GM18907 (cell line): ENCODE results near the gene CACNA1C.
"Not testable (repeated sequence)": the region's sequence is repeated elsewhere in the genome, so short reads cannot be mapped to it uniquely, and the experiment has no call there.

ENCODE experiments used
- ATAC-seq: cut with Tn5 transposase; IDR thresholded peaks from one replicate; pipeline ENCODE4 v1.9.1; 2021; ENCODE audit warnings: mild to moderate bottlenecking, moderate library complexity; ENCODE audit not compliant: unreplicated experiment

CACNA1C gene

DNA sequence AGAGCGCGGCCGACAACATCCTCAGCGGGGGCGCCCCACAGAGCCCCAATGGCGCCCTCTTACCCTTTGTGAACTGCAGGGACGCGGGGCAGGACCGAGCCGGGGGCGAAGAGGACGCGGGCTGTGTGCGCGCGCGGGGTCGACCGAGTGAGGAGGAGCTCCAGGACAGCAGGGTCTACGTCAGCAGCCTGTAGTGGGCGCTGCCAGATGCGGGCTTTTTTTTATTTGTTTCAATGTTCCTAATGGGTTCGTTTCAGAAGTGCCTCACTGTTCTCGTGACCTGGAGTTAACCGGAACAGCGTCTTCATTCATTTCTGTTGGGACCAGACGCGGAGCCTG is 638.2 kb downstream of the CACNA1C start:
- peak; percentile 18 for ATAC-seq

DNA sequence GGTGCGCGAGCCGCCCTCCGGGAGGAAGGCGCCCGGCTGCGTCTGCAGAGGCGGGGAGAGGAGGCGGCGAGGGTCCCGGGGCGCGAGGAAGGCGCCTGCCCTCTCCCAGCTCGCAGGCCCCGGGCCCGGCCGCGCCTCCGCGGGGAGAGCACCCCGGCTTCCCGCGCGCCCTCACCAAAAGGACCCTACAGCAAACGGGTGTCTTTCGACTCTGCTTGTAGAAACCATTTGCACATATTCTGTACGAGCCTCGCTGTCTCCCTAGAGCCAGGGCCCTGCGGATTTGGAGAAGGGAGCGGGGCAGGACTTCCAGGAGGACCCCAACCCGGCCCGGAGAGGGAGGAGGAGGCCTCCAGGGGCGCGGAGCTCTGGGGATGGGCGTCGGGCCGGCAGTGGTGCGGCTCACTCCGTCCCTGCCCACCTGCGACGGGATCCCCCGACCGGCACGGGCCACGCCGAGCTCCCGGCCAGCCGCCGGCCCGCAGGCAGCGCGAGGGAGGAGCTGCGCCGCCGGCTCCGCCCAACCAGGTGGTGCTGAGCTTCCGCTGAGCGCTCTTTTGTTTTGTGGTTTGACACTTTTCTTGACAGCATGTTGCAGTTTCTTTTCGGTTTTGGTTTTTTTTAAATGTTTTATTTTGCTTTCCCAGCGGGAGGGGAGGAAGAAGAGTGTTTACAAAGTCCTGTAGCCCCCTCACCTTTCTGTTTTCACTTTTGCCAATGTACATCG is 638.7 kb downstream of the CACNA1C start:
- peak; percentile 75 for ATAC-seq

DNA sequence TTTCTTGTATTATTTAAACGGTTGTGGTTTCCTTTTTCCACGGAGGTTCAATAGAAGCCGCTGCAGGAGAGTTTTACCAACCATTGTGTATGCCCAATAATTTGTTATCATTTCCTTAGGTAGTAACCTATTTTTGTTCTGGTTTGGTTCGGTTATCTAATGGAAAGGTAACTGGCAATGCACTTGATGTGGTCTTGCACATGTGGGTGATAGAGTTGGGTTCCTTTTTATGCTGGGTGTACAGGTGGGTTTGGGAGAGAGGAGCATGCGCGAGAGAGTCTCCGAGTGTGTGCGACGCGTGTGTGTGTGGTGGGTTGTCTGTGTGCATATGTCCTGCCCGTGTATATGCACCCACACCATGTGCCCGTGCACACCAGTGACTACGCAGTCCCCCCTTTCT is 639.3 kb downstream of the CACNA1C start:
- ATAC-seq, result peak; percentile 8

DNA sequence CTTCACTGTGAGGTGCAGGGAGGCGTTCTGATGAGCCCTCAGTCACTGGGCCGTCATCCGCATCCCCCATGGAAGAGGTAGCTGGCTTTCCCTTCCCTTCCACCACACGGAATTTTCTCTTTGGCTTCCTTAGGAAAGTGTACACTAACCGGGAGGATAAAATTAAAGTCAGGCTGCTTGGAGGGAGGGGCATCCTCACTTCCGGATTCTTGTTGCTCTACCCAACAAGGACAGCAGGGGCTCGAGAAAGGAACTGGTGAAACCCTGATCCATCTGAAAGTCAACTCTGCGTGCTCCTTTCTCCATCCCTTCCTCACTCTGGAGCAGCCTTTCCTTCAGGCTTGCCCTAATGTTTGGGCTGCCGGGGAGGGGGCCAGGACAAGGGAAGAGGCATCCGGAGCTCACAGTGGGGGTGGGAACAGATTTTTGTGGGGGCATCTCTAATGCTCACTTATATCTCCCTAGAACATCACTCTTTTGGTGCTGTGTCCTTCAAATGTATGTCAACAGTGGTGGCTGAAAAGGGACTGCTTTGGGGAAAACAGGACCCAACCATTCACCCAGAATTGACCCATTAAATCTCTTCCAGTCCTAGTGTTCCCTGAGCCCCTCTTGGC is 640.6 kb downstream of the CACNA1C start:
- no peak for ATAC-seq

DNA sequence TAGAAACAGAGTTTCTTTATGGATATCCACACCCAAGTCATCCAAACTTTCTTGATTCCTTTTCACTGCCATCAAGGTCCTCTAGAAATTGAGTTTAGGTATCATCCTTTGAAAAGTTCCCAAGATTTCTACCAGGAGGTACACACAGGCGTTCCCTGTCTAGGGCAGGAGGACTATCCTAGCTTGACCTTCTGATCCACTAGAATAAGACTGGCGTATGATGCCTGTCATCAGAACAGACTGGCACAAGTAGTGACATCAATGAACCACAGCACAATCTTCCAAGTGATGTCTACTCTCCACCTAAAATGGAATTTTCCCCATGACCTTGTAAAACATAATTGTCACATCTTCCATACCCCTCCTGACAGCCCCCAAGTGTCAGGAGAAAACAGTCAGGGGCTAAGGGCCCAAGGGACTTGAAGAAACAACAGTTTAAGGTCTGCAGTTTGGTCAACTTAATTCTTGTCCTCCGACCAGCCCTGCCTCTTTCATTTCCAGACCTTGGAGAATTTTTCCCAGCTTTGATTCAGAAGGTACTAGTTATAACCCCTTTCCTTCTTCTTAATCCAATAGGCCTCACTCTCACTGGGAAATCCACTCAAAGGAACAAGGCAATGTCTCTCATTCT is 641.3 kb downstream of the CACNA1C start:
- ATAC-seq, result no peak

DNA sequence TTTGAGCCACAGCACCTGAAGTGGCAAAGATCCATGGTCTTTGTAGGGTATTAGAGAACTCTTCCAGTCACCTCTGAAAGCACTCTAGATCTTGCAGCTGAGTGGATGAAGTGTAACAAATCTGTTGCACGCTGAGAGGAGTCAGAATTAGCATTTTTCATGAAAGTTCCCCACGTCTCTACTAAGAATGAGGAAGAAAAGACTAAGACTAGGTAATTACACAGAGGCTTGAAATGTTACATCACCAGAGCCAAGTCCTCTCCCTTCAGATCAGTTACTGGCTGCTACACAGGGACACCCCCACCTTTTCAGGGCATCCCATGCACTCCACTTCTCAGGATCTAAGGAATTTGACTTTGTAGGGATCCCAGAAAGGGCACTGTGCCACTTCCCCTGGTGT is 643.3 kb downstream of the CACNA1C start:
- ATAC-seq, result no peak

DNA sequence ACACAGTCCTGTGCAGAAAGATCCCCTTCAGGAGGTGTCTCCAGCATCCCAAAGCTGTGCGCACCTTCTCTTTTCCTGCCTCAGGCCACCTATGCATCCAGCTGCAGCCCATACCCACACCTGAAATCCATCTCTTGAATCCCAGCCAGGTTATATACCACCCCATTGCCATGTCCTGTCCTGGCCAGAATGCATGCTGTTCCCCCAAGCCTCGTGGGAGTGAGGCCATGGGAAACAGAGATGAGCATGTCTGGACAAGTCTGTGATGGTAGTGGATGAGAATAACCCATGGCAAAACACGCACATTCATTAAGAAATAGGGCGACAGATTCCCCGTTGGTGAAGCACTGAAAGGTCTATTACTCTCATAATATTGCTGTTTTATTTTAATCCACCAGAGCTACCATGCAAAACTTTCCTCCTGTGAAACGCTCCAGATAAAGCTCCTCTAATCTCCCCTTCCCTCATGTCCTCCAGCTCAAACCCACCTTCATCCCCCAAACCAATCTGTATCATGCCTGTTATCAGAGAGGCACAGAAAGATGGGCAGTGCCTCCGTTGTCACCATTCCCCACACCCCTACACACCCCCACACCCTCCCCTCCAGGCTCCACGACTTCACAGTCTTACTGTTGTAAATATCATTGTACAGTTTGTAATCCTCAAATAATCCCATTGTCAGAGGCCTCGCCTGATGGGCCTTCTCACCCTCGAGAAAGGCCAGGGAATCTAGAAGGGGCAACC is 644.4 kb downstream of the CACNA1C start:
- no peak for ATAC-seq

DNA sequence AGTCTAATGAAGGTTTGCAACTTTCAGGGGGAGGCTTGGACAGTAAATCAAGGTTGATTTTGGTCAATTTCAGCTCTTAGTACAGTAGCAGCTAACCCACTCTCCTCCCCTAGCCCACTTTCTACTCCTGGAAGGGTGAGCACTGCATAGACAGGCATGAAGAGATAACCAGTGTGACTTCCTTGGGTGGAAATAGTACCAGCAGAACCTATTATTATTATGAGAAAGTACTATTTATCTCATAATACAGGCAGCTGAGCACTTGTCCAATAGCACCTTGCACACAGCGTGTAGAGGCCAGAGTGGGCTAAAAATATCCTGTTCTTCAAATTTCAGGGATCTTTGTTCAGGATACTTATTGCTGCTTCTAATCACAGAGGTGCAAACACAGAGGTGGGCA is 645.8 kb downstream of the CACNA1C start:
- ATAC-seq, result no peak

DNA sequence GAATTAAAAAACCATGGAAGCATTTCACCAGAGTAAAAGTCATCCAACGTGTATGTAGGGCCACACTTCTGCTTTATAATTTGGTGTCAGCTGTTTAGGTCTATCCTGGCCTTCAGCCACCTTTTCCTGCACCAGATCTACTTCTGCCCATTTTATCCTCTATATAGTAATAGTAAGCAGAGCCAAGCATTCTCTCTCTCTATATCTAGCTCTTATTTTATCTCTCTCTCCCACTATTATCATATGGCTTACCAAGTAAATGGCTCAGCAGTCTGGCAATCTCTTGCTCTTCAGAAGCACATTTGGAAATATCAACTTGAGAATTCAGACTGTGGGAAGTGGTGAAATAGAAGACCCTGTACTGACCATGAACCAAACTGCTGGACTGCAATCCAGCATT is 657.9 kb downstream of the CACNA1C start:
- no peak for ATAC-seq

DNA sequence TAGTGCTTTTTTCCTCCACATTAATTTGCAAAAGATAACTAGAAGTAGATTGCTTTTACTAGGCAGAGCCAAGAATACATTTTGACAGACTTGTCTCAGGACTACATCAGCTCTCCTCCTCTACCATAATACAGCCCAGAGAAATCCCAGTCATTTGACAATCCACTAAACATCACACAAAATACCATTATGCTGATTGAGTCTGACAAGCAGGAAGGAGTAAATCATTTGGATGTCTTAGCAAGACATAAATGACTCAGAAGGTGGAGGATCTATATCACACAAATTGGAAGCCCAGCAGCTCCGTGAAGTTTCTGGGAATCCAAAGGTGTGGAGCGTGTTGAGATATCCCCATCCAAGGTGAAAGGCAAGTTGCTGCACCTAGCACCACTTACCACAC is 666.6 kb downstream of the CACNA1C start:
- no peak for ATAC-seq

DNA sequence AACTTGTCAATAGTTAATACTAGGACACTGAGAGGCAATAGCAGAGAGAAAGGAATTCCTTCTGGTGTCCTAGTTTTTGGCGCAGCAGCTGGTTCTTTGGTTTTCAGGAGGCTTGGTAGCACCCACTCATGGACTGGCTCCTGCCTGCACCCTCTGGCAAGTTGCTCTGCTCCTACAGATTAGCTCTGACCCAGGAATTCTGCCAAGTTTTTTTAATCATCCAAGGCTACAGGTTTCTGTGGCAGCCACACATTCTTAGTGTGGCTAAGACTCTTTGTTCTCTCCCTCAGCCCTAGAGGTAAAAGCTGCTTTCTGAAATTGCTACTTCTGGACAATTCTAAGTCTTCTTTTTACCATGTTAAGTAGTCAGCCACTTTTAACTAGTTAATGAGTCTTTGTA is 670.0 kb downstream of the CACNA1C start:
- ATAC-seq, result no peak

DNA sequence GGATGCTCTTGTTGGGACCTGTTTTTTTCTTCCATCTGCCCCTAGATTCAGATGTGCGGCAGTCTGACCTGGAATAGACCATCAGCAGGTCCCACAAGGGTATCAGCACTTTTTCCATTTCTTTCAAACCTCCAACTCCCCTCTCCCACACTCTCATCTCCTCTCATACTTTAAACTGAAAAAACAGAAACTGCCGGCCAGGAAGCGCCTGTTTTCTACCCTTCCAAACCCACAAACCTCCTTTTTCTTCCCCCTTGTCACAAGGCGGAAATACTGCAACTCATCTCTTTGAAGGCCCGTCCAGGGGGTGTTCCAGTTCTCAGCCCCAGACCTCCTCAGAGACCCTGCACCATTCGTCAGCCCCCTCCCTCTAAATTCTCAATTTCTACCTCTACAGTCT is 679.5 kb downstream of the CACNA1C start:
- ATAC-seq, result no peak

DNA sequence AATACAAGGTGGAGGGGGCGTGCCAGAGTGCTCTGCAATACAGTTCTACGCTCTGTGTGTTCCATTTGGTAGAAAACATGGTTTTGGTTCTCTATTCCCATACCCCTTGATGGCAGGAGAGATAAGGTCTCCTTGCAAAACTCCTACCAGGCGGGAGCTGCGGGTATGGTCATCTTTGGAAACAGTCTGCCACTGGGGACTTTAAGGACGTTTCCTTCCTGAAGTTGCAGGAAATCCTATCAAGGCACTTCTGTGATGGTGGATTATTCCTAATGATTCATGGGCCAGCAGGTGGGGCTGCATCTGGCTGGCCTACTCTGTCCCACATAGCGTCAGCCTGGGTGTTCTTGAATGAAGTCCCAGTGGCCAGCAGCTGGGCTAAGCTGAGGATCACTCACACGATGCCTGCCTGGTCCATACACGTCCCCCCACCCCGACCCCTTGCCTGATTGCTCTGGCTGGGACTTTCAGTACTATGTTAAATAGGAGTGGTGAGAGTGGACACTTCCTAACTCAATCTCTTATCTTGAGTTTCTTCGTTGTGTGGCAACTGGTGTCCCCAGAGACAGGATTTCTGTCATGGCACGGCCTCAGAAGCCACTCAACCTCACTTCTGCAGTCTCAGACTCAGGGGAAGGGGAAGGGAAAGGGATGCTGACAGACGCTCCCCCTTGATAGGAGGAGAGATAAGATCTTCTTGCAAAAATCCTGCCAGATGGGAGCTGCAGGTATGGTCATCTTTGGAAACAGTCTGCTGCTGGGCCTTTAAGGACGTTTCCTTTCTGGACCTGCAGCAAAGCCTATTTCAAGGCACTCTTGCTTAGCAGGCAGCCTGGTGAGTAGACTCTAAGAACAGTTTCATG is 680.9 kb downstream of the CACNA1C start:
- ATAC-seq, result no peak

DNA sequence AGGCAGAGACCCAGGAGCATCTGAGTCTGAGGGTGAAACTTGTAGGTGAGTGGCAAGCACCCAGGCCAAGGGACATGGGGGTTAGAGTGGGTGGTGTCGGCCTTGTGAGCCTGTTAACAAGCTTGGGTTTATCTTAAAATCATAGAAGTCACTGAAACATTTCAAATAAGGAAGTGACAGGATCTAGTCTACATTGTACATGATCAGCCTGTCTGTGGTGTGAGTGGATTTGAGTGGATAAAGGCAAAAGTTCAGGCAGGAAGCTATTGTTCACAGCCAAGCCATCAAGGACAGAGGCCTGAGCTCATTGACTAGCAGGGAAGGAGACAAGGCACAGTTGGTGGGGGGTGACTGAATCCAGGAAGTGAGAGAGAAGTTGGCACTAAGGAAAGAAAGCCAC is 682.6 kb downstream of the CACNA1C start:
- no peak for ATAC-seq

DNA sequence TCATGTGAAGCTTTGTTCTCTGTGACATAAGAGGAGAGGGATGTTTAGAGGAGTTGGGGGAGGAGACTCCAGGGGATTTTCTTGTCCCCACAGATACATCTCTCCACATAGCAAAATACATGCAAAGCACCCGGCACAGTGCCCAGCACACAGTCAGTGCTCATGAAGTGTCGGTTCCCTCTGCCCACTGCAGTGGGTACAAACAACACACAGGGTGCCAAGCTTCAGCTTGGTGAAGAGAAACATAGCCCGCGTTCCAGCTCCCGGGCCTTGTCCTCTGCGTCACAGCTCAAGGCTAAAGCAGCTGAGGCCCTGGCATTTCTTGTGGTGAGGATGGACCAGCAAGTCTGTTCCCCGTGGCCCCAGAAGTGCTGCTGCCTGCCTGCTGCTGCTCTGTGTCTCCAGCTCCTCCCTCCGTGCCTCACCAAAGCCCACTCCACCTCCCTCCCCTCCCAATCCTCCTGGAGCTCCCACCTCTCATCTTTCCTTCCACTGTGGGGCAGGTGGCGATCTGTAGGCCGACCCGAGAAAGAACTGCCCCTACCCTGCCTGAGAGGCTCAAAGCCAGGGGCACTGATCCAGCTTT is 685.0 kb downstream of the CACNA1C start:
- no peak for ATAC-seq

DNA sequence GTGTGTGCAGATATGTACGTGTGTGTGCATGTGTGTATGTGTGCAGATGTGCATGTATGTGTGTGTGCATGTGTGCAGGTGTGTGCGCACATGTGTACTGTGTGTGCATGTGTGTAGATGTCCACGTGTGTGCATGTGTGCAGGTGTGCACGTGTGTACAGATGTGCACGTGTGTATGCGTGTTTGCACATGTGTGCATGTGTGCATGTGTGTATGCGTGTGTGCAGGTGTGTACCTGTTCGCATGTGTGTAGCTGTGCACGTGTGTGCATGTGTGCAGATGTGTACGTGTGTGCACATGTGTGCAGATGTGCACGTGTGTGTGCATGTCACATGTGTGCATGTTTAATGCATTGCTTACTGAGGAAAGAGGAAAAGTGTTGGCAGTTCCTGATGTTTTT is 686.3 kb downstream of the CACNA1C start:
- no peak for ATAC-seq

DNA sequence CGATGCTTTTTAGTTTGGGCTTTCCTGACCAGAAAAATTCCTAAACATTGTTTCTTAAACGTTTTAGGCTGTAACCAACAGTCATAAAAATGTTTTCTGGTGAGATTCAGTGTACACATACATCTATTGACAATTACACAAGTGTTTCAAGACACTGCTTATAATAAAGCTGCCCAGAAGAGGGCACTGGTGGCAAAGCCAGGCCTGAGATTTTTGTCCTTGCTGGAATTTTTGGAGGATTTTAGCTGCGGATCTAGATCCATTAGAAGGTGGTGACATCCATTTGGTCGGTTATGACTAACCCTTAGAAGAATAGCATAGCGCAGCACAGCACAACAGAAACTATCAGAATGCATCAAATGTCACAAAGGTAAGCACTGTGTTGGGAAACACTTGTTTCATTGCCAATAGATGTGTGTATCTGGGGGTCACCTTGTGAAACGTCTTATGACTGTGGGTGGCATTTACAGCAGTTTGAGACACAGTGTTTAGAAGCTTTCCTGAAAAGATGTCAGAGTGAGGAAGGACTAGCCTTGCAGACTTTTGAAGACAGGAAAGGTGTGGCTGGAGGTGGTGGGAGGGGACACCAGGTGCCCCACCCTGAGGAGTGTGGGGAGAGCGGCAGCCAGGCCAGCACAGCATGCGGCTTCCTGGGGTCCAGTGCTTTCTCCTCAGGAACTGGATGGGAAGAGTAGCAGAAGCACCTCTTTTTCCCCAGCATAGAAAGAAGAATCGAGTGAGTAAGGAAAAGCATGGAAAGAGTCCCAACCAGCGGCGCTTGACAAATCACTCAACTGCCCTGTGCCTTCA is 687.2 kb downstream of the CACNA1C start:
- no peak for ATAC-seq

DNA sequence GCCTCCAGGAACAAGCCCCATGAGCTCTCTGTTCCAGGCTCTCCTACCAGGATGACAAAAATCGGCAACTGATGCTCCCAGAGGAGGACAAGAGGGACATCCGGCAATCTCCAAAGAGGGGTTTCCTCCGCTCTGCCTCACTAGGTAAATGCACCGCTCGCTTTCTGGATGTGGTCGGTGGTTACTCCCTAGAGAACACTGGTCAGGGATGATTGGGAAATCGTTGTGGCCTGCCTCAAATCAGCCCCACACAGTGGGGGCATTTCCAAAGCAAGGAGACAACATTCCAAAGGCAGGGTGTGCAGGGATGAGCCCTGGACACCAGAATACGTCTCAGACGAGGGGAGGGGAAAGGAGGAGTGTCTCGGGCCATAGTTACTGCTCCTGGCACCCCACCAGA is 689.2 kb downstream of the CACNA1C start:
- ATAC-seq, result not testable (repeated sequence)

DNA sequence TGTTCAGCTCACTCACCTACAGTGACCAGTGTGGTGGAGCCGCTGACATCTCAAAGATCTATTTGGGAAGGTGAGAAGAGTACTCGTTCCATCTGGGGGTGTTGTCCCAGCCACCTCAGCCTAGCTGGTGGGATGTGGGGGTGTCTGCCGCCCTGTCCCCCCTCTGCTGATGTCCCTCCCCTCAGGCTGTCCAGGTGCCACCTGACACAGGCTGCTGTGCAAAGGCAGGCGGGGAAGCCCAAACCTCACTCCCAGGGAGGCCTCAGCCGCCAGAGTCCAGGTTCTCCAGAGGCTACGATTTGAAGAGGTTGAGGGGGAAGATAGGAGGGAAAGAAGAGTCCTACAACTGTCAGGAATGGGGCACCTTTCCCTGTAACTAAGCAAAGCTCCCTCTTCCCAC is 690.7 kb downstream of the CACNA1C start:
- ATAC-seq, result no peak

DNA sequence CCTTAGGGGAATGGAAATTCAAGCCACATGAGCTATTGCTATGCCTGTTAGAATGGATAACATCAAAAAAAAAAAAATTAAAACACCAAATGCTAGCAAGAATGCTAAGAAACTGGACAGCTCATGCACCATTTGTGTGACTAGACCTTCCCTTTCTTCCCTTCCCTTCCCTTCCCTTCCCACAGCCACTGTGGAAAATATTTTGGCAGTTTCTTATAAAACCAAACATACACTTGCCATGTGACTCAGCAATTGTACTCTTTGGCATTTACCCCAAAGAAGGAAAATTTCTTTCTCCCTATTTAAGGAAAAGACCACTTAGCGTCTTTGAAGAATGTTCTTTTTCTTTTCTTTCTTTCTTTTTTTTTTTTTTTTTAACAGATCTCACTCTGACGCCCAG is 692.9 kb downstream of the CACNA1C start:
- ATAC-seq, result no peak
